ENCODE results near the gene TRPM6.
"Not testable (repeated sequence)": the region's sequence is repeated elsewhere in the genome, so short reads cannot be mapped to it uniquely, and the experiment has no call there.

The TRPM6 gene

GRCh38 chr9:74874220-74874619, 13.5 kb downstream of the TRPM6 start:
- CTCF ChIA-PET, result no interaction called here
- DNase-seq (ENCODE audit: extremely low spot score), result no peak
- POLR2A ChIA-PET, result no interaction called here
- TF ChIP-seq LEF1 (IDR thresholded peaks at IDR 0.05; ENCODE audit: borderline replicate concordance) (no peak), ZNF384 (IDR thresholded peaks at IDR 0.05) (no peak), FOXA1 (IDR thresholded peaks at IDR 0.05) (no peak), TARDBP (IDR thresholded peaks at IDR 0.05) (no peak), CTBP1 (IDR thresholded peaks at IDR 0.05; ENCODE audit: borderline replicate concordance) (no peak), NFRKB (IDR thresholded peaks at IDR 0.05) (no peak), ARNT (IDR thresholded peaks at IDR 0.05) (no peak), PKNOX1 (IDR thresholded peaks at IDR 0.05) (no peak), FOXK2 (IDR thresholded peaks at IDR 0.05) (no peak), SP1 (IDR thresholded peaks at IDR 0.05) (no peak), L3MBTL2 (conservative IDR thresholded peaks at IDR 0.05) (no peak), ELF4 (IDR thresholded peaks at IDR 0.05) (no peak), FOXM1 (IDR thresholded peaks at IDR 0.05; ENCODE audit: borderline replicate concordance) (no peak), HDGF (IDR thresholded peaks at IDR 0.05; ENCODE audit: borderline replicate concordance) (no peak), BHLHE40 (IDR thresholded peaks at IDR 0.05; ENCODE audit: borderline replicate concordance) (no peak), SUZ12 (IDR thresholded peaks at IDR 0.05) (no peak)

GRCh38 chr9:74872619-74873233, 15.0 kb downstream of the TRPM6 start:
- TF ChIP-seq HDGF (IDR thresholded peaks at IDR 0.05; ENCODE audit: borderline replicate concordance), result no peak
- TF ChIP-seq SP1 (IDR thresholded peaks at IDR 0.05), result no peak
- no peak for TF ChIP-seq PKNOX1 (IDR thresholded peaks at IDR 0.05)
- no peak for TF ChIP-seq SUZ12 (IDR thresholded peaks at IDR 0.05)
- no peak for TF ChIP-seq FOXK2 (IDR thresholded peaks at IDR 0.05)
- TF ChIP-seq BHLHE40 (IDR thresholded peaks at IDR 0.05; ENCODE audit: borderline replicate concordance), result no peak

GRCh38 chr9:74867483-74867882, 20.2 kb downstream of the TRPM6 start:
- ChIA-PET CTCF (no interaction called here), POLR2A (no interaction called here)
- DNase-seq (ENCODE audit: extremely low spot score), result no peak
- TF ChIP-seq FOXA1 (IDR thresholded peaks at IDR 0.05), result no peak
- no peak for TF ChIP-seq ZNF384 (IDR thresholded peaks at IDR 0.05)
- no peak for TF ChIP-seq BHLHE40 (IDR thresholded peaks at IDR 0.05; ENCODE audit: borderline replicate concordance)
- no peak for TF ChIP-seq SP1 (IDR thresholded peaks at IDR 0.05)
- no peak for TF ChIP-seq ARNT (IDR thresholded peaks at IDR 0.05)
- TF ChIP-seq L3MBTL2 (conservative IDR thresholded peaks at IDR 0.05), result no peak
- TF ChIP-seq SUZ12 (IDR thresholded peaks at IDR 0.05), result no peak
- TF ChIP-seq FOXK2 (IDR thresholded peaks at IDR 0.05), result no peak
- TF ChIP-seq LEF1 (IDR thresholded peaks at IDR 0.05; ENCODE audit: borderline replicate concordance), result no peak
- no peak for TF ChIP-seq PKNOX1 (IDR thresholded peaks at IDR 0.05)
- no peak for TF ChIP-seq ELF4 (IDR thresholded peaks at IDR 0.05)
- TF ChIP-seq HDGF (IDR thresholded peaks at IDR 0.05; ENCODE audit: borderline replicate concordance), result no peak
- TF ChIP-seq TARDBP (IDR thresholded peaks at IDR 0.05), result no peak

More at GRCh38 chr9:74872619-74873233, 15.0 kb downstream of the TRPM6 start:
- CTCF ChIA-PET, result no interaction called here
- DNase-seq (ENCODE audit: extremely low spot score), result no peak
- POLR2A ChIA-PET, result no interaction called here

GRCh38 chr9:74865177-74865576, 22.5 kb downstream of the TRPM6 start:
- POLR2A ChIA-PET, result no interaction called here
- CTCF ChIA-PET, result no interaction called here
- DNase-seq (ENCODE audit: extremely low spot score), result no peak
- no peak for TF ChIP-seq SUZ12 (IDR thresholded peaks at IDR 0.05)
- TF ChIP-seq TARDBP (IDR thresholded peaks at IDR 0.05), result no peak
- TF ChIP-seq NFRKB (IDR thresholded peaks at IDR 0.05), result no peak
- TF ChIP-seq FOXM1 (IDR thresholded peaks at IDR 0.05; ENCODE audit: borderline replicate concordance), result no peak
- no peak for TF ChIP-seq BHLHE40 (IDR thresholded peaks at IDR 0.05; ENCODE audit: borderline replicate concordance)
- no peak for TF ChIP-seq SP1 (IDR thresholded peaks at IDR 0.05)
- no peak for TF ChIP-seq L3MBTL2 (conservative IDR thresholded peaks at IDR 0.05)

GRCh38 chr9:74861773-74862474, 25.8 kb downstream of the TRPM6 start:
- POLR2A ChIA-PET, result interaction anchor here (0.6 kb wide), 1 partner anchor 166 kb away, joined by 3 read pairs; no protein-coding TSS in a partner anchor
- TF ChIP-seq L3MBTL2 (conservative IDR thresholded peaks at IDR 0.05) (no peak), BHLHE40 (IDR thresholded peaks at IDR 0.05; ENCODE audit: borderline replicate concordance) (no peak), FOXM1 (IDR thresholded peaks at IDR 0.05; ENCODE audit: borderline replicate concordance) (no peak), FOXK2 (IDR thresholded peaks at IDR 0.05) (no peak), ELF4 (IDR thresholded peaks at IDR 0.05) (no peak), FOXA1 (IDR thresholded peaks at IDR 0.05) (no peak)
- CTCF ChIA-PET, result no interaction called here
- DNase-seq (ENCODE audit: extremely low spot score), result no peak

GRCh38 chr9:74861071-74861470, 26.6 kb downstream of the TRPM6 start:
- no peak for TF ChIP-seq FOXK2 (IDR thresholded peaks at IDR 0.05)
- TF ChIP-seq TARDBP (IDR thresholded peaks at IDR 0.05), result no peak
- no peak for TF ChIP-seq ZNF384 (IDR thresholded peaks at IDR 0.05)
- no peak for TF ChIP-seq CTBP1 (IDR thresholded peaks at IDR 0.05; ENCODE audit: borderline replicate concordance)
- TF ChIP-seq LEF1 (IDR thresholded peaks at IDR 0.05; ENCODE audit: borderline replicate concordance), result no peak
- no peak for TF ChIP-seq BHLHE40 (IDR thresholded peaks at IDR 0.05; ENCODE audit: borderline replicate concordance)
- TF ChIP-seq NFRKB (IDR thresholded peaks at IDR 0.05), result no peak
- TF ChIP-seq FOXM1 (IDR thresholded peaks at IDR 0.05; ENCODE audit: borderline replicate concordance), result no peak
- TF ChIP-seq FOXA1 (IDR thresholded peaks at IDR 0.05), result no peak
- TF ChIP-seq SP1 (IDR thresholded peaks at IDR 0.05), result no peak
- no peak for TF ChIP-seq PKNOX1 (IDR thresholded peaks at IDR 0.05)
- TF ChIP-seq L3MBTL2 (conservative IDR thresholded peaks at IDR 0.05), result no peak
- TF ChIP-seq ARNT (IDR thresholded peaks at IDR 0.05), result no peak
- no peak for TF ChIP-seq ELF4 (IDR thresholded peaks at IDR 0.05)
- TF ChIP-seq SUZ12 (IDR thresholded peaks at IDR 0.05), result no peak
- no peak for TF ChIP-seq HDGF (IDR thresholded peaks at IDR 0.05; ENCODE audit: borderline replicate concordance)
- ChIA-PET CTCF (no interaction called here), POLR2A (interaction anchor here (0.6 kb wide), 1 partner anchor 167 kb away, joined by 3 read pairs; no protein-coding TSS in a partner anchor)
- no peak for DNase-seq (ENCODE audit: extremely low spot score)

- DNase-seq (ENCODE audit: extremely low spot score); POLR2A ChIA-PET: not testable (repeated sequence)
- CTCF ChIA-PET, result interaction anchor here (0.7 kb wide), 1 partner anchor 77 kb away, joined by 3 read pairs; no protein-coding TSS in a partner anchor
Observed at GRCh38 chr9:74860247-74860646, 27.5 kb downstream of the TRPM6 start.

All from HEK293T (cell line).